GM12865 (cell line): ENCODE data around the gene INA.

Source experiments
- DNase-seq: peaks from one replicate; pipeline ENCODE4 v3.0.0; 2010; ENCODE audit warnings: low read depth
- H3K4me3 ChIP-seq: 2 replicates; pipeline ENCODE4 v1.5.1; 2011; ENCODE audit warnings: mild to moderate bottlenecking, low read depth, low read length, control low read depth
- TF ChIP-seq, protein P1 (sequence below): IDR thresholded peaks from 2 replicates; pipeline ENCODE4 v1.5.1; 2011; ENCODE audit warnings: low read length, control low read depth, low read depth, inconsistent platforms; ENCODE audit not compliant: insufficient read depth; ENCODE audit errors: missing control alignments

INA gene

DNA sequence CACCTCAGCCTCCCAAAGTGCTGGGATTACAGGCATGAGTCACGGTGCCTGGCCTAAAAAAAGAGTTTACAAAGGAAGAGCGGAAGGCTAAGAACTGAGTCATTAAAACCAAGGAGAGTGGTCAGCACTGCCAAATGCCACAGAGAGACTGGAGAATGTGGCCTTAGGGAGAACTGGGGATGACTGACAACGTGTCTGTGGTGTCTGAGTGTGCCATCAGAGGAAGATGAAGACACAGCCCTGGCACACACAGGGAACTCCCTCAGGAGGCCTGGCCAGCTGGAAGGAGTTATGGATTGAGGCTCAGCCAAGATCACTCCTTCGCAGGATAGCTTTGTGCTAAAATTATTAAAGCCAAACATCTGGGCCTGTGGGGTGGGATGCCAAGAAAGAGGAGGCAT, 3.9 kb upstream of the INA start:
- TF ChIP-seq, protein P1, sequence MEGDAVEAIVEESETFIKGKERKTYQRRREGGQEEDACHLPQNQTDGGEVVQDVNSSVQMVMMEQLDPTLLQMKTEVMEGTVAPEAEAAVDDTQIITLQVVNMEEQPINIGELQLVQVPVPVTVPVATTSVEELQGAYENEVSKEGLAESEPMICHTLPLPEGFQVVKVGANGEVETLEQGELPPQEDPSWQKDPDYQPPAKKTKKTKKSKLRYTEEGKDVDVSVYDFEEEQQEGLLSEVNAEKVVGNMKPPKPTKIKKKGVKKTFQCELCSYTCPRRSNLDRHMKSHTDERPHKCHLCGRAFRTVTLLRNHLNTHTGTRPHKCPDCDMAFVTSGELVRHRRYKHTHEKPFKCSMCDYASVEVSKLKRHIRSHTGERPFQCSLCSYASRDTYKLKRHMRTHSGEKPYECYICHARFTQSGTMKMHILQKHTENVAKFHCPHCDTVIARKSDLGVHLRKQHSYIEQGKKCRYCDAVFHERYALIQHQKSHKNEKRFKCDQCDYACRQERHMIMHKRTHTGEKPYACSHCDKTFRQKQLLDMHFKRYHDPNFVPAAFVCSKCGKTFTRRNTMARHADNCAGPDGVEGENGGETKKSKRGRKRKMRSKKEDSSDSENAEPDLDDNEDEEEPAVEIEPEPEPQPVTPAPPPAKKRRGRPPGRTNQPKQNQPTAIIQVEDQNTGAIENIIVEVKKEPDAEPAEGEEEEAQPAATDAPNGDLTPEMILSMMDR = no peak
- H3K4me3 ChIP-seq = no peak overlapping the region
- DNase-seq = no peak

DNA sequence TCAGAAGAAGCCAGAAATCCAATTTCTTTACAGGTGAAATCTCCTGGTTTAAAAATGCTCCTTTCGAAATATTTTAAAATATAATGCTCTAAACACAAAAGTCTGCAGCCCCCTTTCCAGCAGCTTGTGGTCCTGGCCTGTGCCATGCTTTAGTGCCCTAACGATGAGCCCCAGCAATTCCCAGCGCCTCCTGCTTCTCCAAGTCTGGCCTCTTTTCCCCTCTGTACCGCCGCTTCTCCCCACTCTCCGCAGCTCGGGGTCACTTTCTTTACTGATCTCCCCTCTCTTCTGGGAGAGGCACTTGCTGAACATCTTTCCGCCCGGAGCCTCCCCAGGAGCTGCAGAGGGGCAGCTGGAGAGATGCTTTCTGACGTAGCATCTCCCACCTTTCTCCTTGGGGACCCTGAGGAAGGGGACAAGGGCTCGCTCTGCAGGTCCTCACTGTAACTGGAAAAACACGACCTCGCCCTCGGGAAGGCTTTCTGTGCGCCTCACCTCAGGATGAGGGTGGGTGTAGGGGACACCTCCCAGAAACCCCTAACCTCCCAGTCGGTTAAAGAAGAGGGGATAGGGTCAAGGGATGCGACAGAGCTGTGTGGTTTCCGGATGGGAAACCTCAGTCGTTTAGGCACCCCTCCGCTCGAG, 565 bp upstream of the INA start:
- H3K4me3 ChIP-seq = no peak overlapping the region
- TF ChIP-seq, protein P1 = no peak
- no peak for DNase-seq

DNA sequence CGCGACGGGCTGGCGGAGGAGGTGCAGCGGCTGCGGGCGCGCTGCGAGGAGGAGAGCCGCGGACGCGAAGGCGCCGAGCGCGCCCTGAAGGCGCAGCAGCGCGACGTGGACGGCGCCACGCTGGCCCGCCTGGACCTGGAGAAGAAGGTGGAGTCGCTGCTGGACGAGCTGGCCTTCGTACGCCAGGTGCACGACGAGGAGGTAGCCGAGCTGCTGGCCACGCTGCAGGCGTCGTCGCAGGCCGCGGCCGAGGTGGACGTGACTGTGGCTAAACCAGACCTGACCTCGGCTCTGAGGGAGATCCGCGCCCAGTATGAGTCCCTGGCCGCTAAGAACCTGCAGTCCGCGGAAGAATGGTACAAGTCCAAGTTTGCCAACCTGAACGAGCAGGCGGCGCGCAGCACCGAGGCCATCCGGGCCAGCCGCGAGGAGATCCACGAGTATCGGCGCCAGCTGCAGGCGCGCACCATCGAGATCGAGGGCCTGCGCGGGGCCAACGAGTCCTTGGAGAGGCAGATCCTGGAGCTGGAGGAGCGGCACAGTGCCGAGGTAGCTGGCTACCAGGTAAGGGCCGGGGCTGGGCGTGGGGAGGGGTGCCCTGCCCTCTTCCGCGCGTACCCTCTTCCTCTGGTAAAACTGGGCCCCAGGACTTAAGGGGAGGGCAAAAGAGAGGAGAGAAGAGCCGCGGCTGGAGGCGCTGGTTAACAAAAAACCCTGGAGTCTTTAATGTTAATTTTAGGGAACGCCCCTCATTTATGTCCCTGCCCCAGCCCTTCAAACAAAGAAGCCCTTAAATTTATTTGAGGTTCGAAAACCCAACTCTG, 987 bp downstream of the INA start:
- TF ChIP-seq, protein P1 = no peak
- H3K4me3 ChIP-seq = no peak overlapping the region
- no peak for DNase-seq

DNA sequence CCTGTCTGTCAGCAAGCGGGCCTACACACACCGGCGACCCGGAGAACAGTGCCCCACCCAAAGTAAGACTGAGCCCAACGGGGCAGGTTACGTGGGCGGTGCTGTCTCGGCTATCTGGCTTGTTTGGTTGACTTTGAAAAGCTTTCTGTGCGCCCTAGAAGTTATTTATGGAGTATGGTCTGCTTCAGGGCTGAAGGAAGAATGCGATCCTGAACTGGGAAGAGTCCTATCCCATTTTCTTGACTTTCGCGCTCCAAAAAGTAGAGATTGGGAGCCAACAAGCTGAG, 1.5 kb downstream of the INA start:
- H3K4me3 ChIP-seq = no peak overlapping the region
- DNase-seq = no peak
- TF ChIP-seq, protein P1 = no peak

DNA sequence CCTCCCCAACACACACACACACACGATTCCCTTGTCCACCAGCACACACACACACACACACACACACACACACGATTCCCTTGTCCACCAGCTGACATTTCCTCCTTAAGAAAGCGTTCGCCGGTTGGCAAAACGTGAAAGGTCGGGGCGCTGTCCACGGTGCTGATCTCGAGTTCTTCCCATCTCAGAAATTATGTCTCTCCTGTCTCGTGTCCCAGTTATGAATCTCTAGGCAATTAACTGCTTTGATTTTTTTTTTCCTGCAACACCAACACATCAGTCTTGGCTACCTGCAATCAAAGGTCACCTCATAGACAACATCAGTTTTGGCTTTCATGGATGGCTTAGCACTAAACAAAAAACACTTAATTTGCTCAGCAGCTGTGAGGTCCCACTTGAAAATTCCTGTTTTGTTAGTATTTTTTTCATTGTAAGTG, 1.9 kb downstream of the INA start:
- peak; percentile 45 for DNase-seq
- no peak overlapping the region for H3K4me3 ChIP-seq
- TF ChIP-seq, protein P1 = no peak

DNA sequence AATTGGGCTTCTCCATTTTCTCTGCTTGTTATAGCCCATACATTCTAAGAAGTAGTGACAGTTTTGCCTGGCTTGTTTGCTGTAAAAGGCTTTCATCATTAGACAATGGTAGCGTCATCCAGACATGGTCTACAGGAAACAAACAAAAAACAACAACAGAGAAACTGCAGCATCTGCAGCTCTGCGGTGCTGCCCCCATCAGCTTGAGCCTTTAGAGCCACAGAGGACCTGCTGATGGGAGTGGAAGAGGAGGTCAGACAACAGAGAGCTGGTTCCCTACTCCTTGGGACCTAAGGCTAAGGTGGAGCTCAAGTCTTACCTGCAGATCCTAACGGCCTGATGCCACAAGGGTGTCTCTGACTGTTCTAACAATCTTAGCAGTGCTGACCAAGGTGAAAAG, 3.1 kb downstream of the INA start:
- DNase-seq = no peak
- TF ChIP-seq, protein P1 = no peak
- no peak overlapping the region for H3K4me3 ChIP-seq
